HG02970 (cell line): Measurements from ENCODE around the gene RRP7A.
"Not testable (repeated sequence)": the region's sequence is repeated elsewhere in the genome, so short reads cannot be mapped to it uniquely, and the experiment has no call there.

ENCODE experiments used
- ATAC-seq: cut with Tn5 transposase; IDR thresholded peaks from one replicate; pipeline ENCODE4 v1.9.1; 2021; ENCODE audit warnings: mild to moderate bottlenecking, moderate library complexity, moderate number of reproducible peaks; ENCODE audit not compliant: unreplicated experiment, low FRiP score

Gene RRP7A

GRCh38 chr22:42519525-42520401, at the start of gene RRP7A:
RRP7A (minus strand) TSS chr22:42519796; CDS start chr22:42519786, 10 bp downstream.
- ATAC-seq = peak; percentile 79

- ATAC-seq = not testable (repeated sequence)
Observed at GRCh38 chr22:42567950-42568349, 48.4 kb upstream of the RRP7A start.

GRCh38 chr22:42565956-42566355, 46.4 kb upstream of the RRP7A start:
- no peak for ATAC-seq

- no peak for ATAC-seq
Observed at GRCh38 chr22:42564699-42565098, 45.1 kb upstream of the RRP7A start.

- not testable (repeated sequence) for ATAC-seq
Observed at GRCh38 chr22:42563943-42564342, 44.3 kb upstream of the RRP7A start.

GRCh38 chr22:42562684-42563083, 43.1 kb upstream of the RRP7A start:
- ATAC-seq = no peak

- no peak for ATAC-seq
Observed at GRCh38 chr22:42562279-42562678, 42.7 kb upstream of the RRP7A start.

GRCh38 chr22:42561856-42562255, 42.3 kb upstream of the RRP7A start:
- ATAC-seq = no peak

GRCh38 chr22:42560781-42561180, 41.2 kb upstream of the RRP7A start:
- ATAC-seq = no peak

- ATAC-seq = no peak
Observed at GRCh38 chr22:42560381-42560780, 40.8 kb upstream of the RRP7A start.

GRCh38 chr22:42553475-42554361, 34.1 kb upstream of the RRP7A start, which contains the start of gene SERHL2:
SERHL2 (plus strand) TSS chr22:42553956; CDS start chr22:42554021, 65 bp downstream.
- ATAC-seq = peak; percentile 61

- ATAC-seq = not testable (repeated sequence)
Observed at GRCh38 chr22:42552294-42552647, 32.7 kb upstream of the RRP7A start.

- no peak for ATAC-seq
Observed at GRCh38 chr22:42549331-42550060, 29.9 kb upstream of the RRP7A start.

- no peak for ATAC-seq
Observed at GRCh38 chr22:42548597-42549330, 29.2 kb upstream of the RRP7A start.

GRCh38 chr22:42548126-42548525, 28.5 kb upstream of the RRP7A start:
- not testable (repeated sequence) for ATAC-seq

- ATAC-seq = no peak
Observed at GRCh38 chr22:42547562-42547961, 28.0 kb upstream of the RRP7A start.

GRCh38 chr22:42544686-42545085, 25.1 kb upstream of the RRP7A start:
- ATAC-seq = no peak

- not testable (repeated sequence) for ATAC-seq
Observed at GRCh38 chr22:42539236-42539771, 19.7 kb upstream of the RRP7A start.

- ATAC-seq = peak; percentile 37
Observed at GRCh38 chr22:42537199-42537831, 17.7 kb upstream of the RRP7A start.
